MM.1S (cell line): ENCODE measurements around the gene CHRNA1.

Experiments
- DNase-seq: peaks from one replicate; pipeline ENCODE4 v3.0.0-alpha.2; 2015
- H2AFZ ChIP-seq: fragments of 300-600 bp; sonication (generic); 2 replicates; pipeline ENCODE4 v1.6.0; 2016; ENCODE audit warnings: antibody characterized with exemption, low read length
- H3F3A ChIP-seq: fragments of 300-600 bp; sonication (generic); 2 replicates; pipeline ENCODE4 v1.6.1; 2016; ENCODE audit warnings: mild to moderate bottlenecking, antibody characterized with exemption, low read length, moderate library complexity, mixed read lengths; ENCODE audit not compliant: insufficient read depth
- H3K27ac ChIP-seq: fragments of 300-600 bp; sonication (generic); 2 replicates; pipeline ENCODE4 v1.5.1; 2016; ENCODE audit warnings: mild to moderate bottlenecking, low read length
- H3K27me3 ChIP-seq: fragments of 300-600 bp; sonication (generic); replicated peaks from 2 replicates; pipeline ENCODE4 v1.6.0; 2016; ENCODE audit warnings: low read length; ENCODE audit not compliant: insufficient read depth
- H3K36me3 ChIP-seq: fragments of 300-600 bp; sonication (generic); replicated peaks from 2 replicates; pipeline ENCODE4 v1.6.1; 2016; ENCODE audit warnings: mild to moderate bottlenecking, low read length, mixed read lengths; ENCODE audit not compliant: insufficient read depth
- H3K4me1 ChIP-seq: fragments of 300-600 bp; sonication (generic); 2 replicates; pipeline ENCODE4 v1.6.1; 2016; ENCODE audit warnings: low read length, mixed read lengths
- H3K4me2 ChIP-seq: fragments of 300-600 bp; sonication (generic); 2 replicates; pipeline ENCODE4 v1.6.0; 2016; ENCODE audit warnings: low read depth, low read length
- H3K4me3 ChIP-seq: fragments of 300-600 bp; sonication (generic); 2 replicates; pipeline ENCODE4 v1.5.1; 2016; ENCODE audit warnings: low read length, mixed read lengths
- H3K79me2 ChIP-seq: fragments of 300-600 bp; sonication (generic); 2 replicates; pipeline ENCODE4 v1.6.1; 2016; ENCODE audit warnings: mixed run types, low read length, mixed read lengths
- H3K9ac ChIP-seq: fragments of 300-600 bp; sonication (generic); 2 replicates; pipeline ENCODE4 v1.6.1; 2016; ENCODE audit warnings: low read length, mixed read lengths
- H3K9me2 ChIP-seq: fragments of 300-600 bp; sonication (generic); replicated peaks from 2 replicates; pipeline ENCODE4 v1.6.1; 2016; ENCODE audit warnings: mild to moderate bottlenecking, low read length, mixed read lengths; ENCODE audit not compliant: insufficient read depth
- H3K9me3 ChIP-seq: fragments of 300-600 bp; sonication (generic); replicated peaks from 2 replicates; pipeline ENCODE4 v1.6.1; 2016; ENCODE audit warnings: mild to moderate bottlenecking, low read length, mixed read lengths; ENCODE audit not compliant: insufficient read depth
- H4K20me1 ChIP-seq: fragments of 300-600 bp; sonication (generic); 2 replicates; pipeline ENCODE4 v1.6.1; 2016; ENCODE audit warnings: mild to moderate bottlenecking, low read length, moderate library complexity, mixed read lengths; ENCODE audit not compliant: insufficient read depth
- EZH2 ChIP-seq: fragments of 300-600 bp; sonication (generic); optimal IDR thresholded peaks from 2 replicates; pipeline ENCODE3; 2017; ENCODE audit warnings: low read depth, mild to moderate bottlenecking, antibody characterized with exemption, low read length, mixed read lengths
- EZH2phosphoT487 ChIP-seq: fragments of 300-600 bp; sonication (generic); IDR thresholded peaks from 2 replicates; pipeline ENCODE4 v1.6.1; 2018; ENCODE audit warnings: antibody characterized with exemption, low read length
- TF ChIP-seq, protein P1 (sequence below): fragments of 300-600 bp; sonication (generic); IDR thresholded peaks from 2 replicates; pipeline ENCODE4 v1.5.1; 2016; ENCODE audit warnings: antibody characterized with exemption, low read length, mixed read lengths

The CHRNA1 gene

DNA sequence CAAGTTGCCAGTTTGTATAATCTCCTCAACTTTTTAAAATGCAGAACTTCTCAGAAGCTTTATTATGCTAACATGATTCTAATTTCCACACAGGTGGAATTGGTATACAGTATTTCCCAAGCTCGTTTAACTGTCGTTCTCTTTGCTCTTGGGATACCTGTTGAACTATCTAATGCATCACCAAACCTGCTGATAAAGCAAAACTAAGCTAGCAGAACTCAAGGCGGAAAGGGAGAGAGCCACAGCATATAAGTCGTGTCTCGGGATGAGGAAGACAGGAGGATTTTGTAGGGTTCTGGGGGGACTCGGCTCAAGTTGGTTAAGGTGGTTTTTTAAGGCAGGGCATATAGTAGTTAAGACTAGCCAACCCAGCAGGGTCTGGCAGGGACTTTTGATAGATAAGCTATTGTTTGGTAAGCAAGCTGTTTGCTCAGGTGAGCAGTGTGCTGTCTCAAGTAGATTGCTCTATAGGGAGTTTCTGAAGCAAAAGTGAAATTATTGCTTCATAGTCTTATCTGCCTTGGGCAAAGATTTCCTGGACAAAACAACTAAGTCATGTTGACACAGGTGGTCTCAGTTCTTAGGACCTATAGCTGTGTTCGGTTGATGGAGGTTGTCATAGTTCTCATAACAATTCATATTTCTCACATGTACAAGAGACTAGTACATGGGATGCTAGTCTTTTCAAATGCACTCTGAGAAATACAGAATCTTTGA, 28.2 kb upstream of the CHRNA1 start:
- H3K4me3 ChIP-seq: no peak overlapping the region
- TF ChIP-seq EZH2 (no peak), EZH2phosphoT487 (no peak)
- TF ChIP-seq, protein P1, sequence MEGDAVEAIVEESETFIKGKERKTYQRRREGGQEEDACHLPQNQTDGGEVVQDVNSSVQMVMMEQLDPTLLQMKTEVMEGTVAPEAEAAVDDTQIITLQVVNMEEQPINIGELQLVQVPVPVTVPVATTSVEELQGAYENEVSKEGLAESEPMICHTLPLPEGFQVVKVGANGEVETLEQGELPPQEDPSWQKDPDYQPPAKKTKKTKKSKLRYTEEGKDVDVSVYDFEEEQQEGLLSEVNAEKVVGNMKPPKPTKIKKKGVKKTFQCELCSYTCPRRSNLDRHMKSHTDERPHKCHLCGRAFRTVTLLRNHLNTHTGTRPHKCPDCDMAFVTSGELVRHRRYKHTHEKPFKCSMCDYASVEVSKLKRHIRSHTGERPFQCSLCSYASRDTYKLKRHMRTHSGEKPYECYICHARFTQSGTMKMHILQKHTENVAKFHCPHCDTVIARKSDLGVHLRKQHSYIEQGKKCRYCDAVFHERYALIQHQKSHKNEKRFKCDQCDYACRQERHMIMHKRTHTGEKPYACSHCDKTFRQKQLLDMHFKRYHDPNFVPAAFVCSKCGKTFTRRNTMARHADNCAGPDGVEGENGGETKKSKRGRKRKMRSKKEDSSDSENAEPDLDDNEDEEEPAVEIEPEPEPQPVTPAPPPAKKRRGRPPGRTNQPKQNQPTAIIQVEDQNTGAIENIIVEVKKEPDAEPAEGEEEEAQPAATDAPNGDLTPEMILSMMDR: no peak
- H4K20me1 ChIP-seq: no peaks in the 10 kb centered on the region
- no peaks in the 10 kb centered on the region for H3F3A ChIP-seq
- H3K36me3 ChIP-seq: no peaks in the 10 kb centered on the region
- no peak overlapping the region for H2AFZ ChIP-seq
- no peak overlapping the region for H3K27ac ChIP-seq
- no peaks in the 10 kb centered on the region for H3K27me3 ChIP-seq
- H3K79me2 ChIP-seq: no peaks in the 10 kb centered on the region
- no peaks in the 10 kb centered on the region for H3K9me3 ChIP-seq
- no peak overlapping the region for H3K9ac ChIP-seq
- peak overlapping the region; percentile 7; the same call in 1 of the 2 replicates for H3K4me2 ChIP-seq
- no peaks in the 10 kb centered on the region for H3K9me2 ChIP-seq
- peaks cover 19% of the 10 kb centered on the region for H3K4me1 ChIP-seq
- peak; percentile 41 for DNase-seq

DNA sequence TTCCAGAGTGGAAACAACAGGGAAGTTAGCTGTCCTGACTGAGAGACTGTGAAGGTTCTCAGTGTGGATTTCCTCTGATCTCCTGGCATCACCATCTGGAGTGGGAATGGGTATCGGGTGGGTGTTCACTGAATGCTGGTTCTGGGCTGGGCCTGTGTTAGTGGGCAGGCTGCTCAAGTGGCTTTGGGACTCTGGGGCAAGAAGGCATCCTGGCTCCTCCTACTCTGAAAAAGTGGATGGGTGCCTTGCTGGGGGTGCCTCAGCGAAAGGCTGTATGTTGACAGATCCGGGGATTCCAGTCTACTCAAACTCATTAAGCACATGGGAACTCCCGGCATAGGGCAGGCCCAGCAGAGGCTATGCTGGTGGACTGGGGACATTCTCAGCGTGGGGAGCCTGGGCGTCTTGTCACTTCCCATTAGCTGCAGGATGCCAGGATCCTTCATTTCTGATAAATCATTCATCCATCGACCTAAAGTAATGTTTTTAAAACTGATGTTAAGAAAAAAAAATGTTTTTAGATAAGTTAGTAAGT, 27.5 kb upstream of the CHRNA1 start:
- Histone ChIP-seq H3K4me2 (no peak overlapping the region), H3K27me3 (no peaks in the 10 kb centered on the region), H2AFZ (no peak overlapping the region), H4K20me1 (no peaks in the 10 kb centered on the region), H3K4me1 (peaks cover 19% of the 10 kb centered on the region), H3K27ac (no peak overlapping the region), H3K9ac (no peak overlapping the region), H3K79me2 (no peaks in the 10 kb centered on the region), H3F3A (no peaks in the 10 kb centered on the region), H3K36me3 (no peaks in the 10 kb centered on the region), H3K9me2 (no peaks in the 10 kb centered on the region), H3K9me3 (no peaks in the 10 kb centered on the region), H3K4me3 (no peak overlapping the region)
- no peak for TF ChIP-seq EZH2
- TF ChIP-seq EZH2phosphoT487: no peak
- TF ChIP-seq, protein P1: no peak
- no peak for DNase-seq

GRCh38 chr2:174791020-174791419, 26.7 kb upstream of the CHRNA1 start:
- Histone ChIP-seq H3K27me3 (no peaks in the 10 kb centered on the region), H3K79me2 (no peaks in the 10 kb centered on the region), H2AFZ (no peak overlapping the region), H3K9me3 (no peaks in the 10 kb centered on the region), H3K4me1 (peaks cover 19% of the 10 kb centered on the region), H3K27ac (no peak overlapping the region), H3K9me2 (no peaks in the 10 kb centered on the region), H4K20me1 (no peaks in the 10 kb centered on the region), H3K4me2 (no peak overlapping the region), H3K36me3 (no peaks in the 10 kb centered on the region), H3K4me3 (no peak overlapping the region), H3K9ac (no peak overlapping the region), H3F3A (no peaks in the 10 kb centered on the region)
- TF ChIP-seq, protein P1: no peak
- TF ChIP-seq EZH2 (no peak), EZH2phosphoT487 (no peak)
- DNase-seq: no peak
